Measurements from ENCODE around the gene TENM4. TPM values are rescaled to one million over a fixed set of nuclear protein-coding genes. Genes with fewer than 3 reads are reported as not detected.

Gene TENM4
- total and polyA plus RNA-seq, 4 donors = 0.02 to 0.33 (median 0.14) TPM

GRCh38 chr11:79129702-79130101 lies 311.1 kb downstream of the TENM4 start:
- Histone ChIP-seq H3K9me3 (ENCODE audit: control insufficient read depth in 4 of 4, low read length in 3 of 4) (peaks cover 0 to 12% (median 6%) of the 10 kb centered on the region in 4 donors), H3K36me3 (ENCODE audit: control insufficient read depth in 4 of 4, insufficient read depth in 3 of 4, low read depth in 1 of 4, low read length in 3 of 4) (no peaks in the 10 kb centered on the region), H3K27ac (ENCODE audit: low read depth in 1 of 2, low read length in 2 of 2) (no peak overlapping the region), H3K4me3 (ENCODE audit: low read depth in 1 of 3, low read length in 3 of 3) (no peak overlapping the region), H3K4me1 (ENCODE audit: control insufficient read depth in 4 of 4, insufficient read depth in 4 of 4, low read length in 3 of 4) (no peaks in the 10 kb centered on the region), H3K27me3 (ENCODE audit: control insufficient read depth in 4 of 4, insufficient read depth in 4 of 4, low read length in 3 of 4) (no peaks in the 10 kb centered on the region), H3K9ac (ENCODE audit: low read depth in 1 of 2, low read length in 2 of 2) (no peak overlapping the region)
- no peak for DNase-seq (ENCODE audit: low spot score)
- 87% methylated on average over 4 of the region's 4 CpGs for WGBS
- TF ChIP-seq YY1 (IDR thresholded peaks at IDR 0.05) (no peak), JUND (IDR thresholded peaks at IDR 0.05) (no peak), FOXA2 (IDR thresholded peaks at IDR 0.05) (no peak), HNF4G (IDR thresholded peaks at IDR 0.05) (no peak), SP1 (IDR thresholded peaks at IDR 0.05) (no peak), FOXA1 (IDR thresholded peaks at IDR 0.05) (no peak), CTCF (IDR thresholded peaks at IDR 0.05; ENCODE audit: low read depth, low read length, missing input control) (no peak), EGR1 (IDR thresholded peaks at IDR 0.05; ENCODE audit: low read depth in 2 of 2) (no peak), REST (IDR thresholded peaks at IDR 0.05) (no peak), GABPA (IDR thresholded peaks at IDR 0.05 in 1 of 2, conservative IDR thresholded peaks at IDR 0.05 in 1 of 2) (no peak), RAD21 (IDR thresholded peaks at IDR 0.05) (no peak), MAX (IDR thresholded peaks at IDR 0.05) (no peak), TAF1 (conservative IDR thresholded peaks at IDR 0.05) (no peak), ATF3 (IDR thresholded peaks at IDR 0.05) (no peak), NR2F2 (IDR thresholded peaks at IDR 0.05) (no peak), HNF4A (conservative IDR thresholded peaks at IDR 0.05) (no peak), RXRA (IDR thresholded peaks at IDR 0.05) (no peak)
- TF ChIP-seq, protein P1, sequence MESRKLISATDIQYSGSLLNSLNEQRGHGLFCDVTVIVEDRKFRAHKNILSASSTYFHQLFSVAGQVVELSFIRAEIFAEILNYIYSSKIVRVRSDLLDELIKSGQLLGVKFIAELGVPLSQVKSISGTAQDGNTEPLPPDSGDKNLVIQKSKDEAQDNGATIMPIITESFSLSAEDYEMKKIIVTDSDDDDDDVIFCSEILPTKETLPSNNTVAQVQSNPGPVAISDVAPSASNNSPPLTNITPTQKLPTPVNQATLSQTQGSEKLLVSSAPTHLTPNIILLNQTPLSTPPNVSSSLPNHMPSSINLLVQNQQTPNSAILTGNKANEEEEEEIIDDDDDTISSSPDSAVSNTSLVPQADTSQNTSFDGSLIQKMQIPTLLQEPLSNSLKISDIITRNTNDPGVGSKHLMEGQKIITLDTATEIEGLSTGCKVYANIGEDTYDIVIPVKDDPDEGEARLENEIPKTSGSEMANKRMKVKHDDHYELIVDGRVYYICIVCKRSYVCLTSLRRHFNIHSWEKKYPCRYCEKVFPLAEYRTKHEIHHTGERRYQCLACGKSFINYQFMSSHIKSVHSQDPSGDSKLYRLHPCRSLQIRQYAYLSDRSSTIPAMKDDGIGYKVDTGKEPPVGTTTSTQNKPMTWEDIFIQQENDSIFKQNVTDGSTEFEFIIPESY (IDR thresholded peaks at IDR 0.05) = no peak
